PC-9 (cell line): ENCODE results near the gene TAS1R1.

Experiments
- EZH2 ChIP-seq: fragments of 200-600 bp; sonication (generic); IDR thresholded peaks from 2 replicates; pipeline ENCODE4 v1.8.0; 2017; ENCODE audit warnings: antibody characterized with exemption, low read depth
- TF ChIP-seq, protein P1 (sequence below): fragments of 200-600 bp; sonication (generic); conservative IDR thresholded peaks from 2 replicates; pipeline ENCODE4 v1.6.1; 2017; ENCODE audit warnings: mixed run types, antibody characterized with exemption, mild to moderate bottlenecking, moderate library complexity

DNA sequence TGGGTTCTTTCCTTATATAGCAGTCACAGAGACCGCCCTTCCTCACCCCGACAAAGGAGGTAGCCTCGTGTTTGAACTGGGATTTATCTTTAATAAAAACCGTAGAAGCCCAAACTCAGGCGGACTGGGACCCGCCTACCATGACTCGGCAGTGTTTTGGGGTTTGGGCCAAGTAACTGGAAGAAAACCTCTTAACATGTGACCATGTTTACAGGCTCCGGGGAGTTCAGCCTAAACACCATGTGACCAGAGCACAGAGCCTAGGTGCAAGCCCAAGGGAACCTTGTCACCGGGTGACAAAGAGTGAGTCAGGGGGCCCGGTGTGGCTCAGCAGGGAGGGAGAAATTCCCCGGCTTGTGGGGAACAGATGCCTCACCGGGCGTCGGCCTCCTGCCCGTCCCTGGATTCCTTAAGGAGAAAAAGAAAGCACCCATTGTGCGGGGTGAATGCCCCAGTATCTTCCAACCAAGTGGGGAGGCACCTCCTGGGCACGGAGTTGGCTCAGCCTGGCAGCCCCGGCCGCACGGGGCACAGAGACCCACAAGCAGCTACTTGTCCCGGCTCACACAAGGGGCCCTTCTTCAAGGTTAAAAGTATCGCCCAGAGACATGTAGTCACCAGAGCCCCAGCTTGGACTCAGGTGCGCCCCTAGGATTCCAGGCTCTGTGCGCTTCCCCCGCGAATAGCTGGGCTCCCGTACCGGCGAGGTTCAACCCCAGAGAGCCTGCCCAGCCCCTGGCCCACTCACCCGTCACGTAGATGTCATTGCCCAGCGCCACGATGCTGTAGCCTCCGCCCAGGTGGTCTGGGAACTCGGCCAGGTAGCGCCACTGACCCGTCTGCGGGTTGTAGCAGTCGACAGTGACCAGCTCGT lies 46.2 kb downstream of the TAS1R1 start:
- TF ChIP-seq, protein P1, sequence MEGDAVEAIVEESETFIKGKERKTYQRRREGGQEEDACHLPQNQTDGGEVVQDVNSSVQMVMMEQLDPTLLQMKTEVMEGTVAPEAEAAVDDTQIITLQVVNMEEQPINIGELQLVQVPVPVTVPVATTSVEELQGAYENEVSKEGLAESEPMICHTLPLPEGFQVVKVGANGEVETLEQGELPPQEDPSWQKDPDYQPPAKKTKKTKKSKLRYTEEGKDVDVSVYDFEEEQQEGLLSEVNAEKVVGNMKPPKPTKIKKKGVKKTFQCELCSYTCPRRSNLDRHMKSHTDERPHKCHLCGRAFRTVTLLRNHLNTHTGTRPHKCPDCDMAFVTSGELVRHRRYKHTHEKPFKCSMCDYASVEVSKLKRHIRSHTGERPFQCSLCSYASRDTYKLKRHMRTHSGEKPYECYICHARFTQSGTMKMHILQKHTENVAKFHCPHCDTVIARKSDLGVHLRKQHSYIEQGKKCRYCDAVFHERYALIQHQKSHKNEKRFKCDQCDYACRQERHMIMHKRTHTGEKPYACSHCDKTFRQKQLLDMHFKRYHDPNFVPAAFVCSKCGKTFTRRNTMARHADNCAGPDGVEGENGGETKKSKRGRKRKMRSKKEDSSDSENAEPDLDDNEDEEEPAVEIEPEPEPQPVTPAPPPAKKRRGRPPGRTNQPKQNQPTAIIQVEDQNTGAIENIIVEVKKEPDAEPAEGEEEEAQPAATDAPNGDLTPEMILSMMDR: no peak
- no peak for TF ChIP-seq EZH2
